ENCODE measurements around the gene UBE2V1.

DNA sequence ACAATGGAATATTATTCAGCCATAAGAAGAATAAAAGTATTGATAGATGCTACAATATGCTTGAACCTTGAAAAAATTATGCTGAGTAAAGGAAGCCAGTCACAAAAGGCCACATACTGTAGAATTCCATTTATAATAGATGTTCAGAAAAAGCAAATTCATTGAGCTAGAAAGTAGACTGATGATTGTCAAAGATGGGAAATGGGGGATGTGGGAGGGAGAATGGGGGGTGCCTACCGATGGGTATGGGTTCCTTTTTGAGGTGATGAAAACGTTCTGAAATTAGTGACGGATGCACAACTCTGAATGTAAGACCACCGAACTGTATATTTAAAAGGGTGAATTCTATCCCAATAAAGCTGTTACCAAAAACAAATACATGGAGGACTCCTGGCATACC, 18.4 kb downstream of the UBE2V1 start:
- TF ChIP-seq, protein P1, sequence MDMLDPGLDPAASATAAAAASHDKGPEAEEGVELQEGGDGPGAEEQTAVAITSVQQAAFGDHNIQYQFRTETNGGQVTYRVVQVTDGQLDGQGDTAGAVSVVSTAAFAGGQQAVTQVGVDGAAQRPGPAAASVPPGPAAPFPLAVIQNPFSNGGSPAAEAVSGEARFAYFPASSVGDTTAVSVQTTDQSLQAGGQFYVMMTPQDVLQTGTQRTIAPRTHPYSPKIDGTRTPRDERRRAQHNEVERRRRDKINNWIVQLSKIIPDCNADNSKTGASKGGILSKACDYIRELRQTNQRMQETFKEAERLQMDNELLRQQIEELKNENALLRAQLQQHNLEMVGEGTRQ (IDR thresholded peaks at IDR 0.05; ENCODE audit: low read depth, low read length): no peak
- TF ChIP-seq, protein P1 (CRISPR knock-in tag; IDR thresholded peaks at IDR 0.05; ENCODE audit: borderline replicate concordance): no peak
- TF ChIP-seq EP300 (IDR thresholded peaks at IDR 0.05; ENCODE audit: low read depth in 2 of 2, low read length in 2 of 2) (no peak), EP300 (CRISPR knock-in tag; IDR thresholded peaks at IDR 0.05; ENCODE audit: borderline replicate concordance) (no peak), TCF7L2 (IDR thresholded peaks at IDR 0.05; ENCODE audit: low read depth, low read length) (no peak)
- TF ChIP-seq, protein P2, sequence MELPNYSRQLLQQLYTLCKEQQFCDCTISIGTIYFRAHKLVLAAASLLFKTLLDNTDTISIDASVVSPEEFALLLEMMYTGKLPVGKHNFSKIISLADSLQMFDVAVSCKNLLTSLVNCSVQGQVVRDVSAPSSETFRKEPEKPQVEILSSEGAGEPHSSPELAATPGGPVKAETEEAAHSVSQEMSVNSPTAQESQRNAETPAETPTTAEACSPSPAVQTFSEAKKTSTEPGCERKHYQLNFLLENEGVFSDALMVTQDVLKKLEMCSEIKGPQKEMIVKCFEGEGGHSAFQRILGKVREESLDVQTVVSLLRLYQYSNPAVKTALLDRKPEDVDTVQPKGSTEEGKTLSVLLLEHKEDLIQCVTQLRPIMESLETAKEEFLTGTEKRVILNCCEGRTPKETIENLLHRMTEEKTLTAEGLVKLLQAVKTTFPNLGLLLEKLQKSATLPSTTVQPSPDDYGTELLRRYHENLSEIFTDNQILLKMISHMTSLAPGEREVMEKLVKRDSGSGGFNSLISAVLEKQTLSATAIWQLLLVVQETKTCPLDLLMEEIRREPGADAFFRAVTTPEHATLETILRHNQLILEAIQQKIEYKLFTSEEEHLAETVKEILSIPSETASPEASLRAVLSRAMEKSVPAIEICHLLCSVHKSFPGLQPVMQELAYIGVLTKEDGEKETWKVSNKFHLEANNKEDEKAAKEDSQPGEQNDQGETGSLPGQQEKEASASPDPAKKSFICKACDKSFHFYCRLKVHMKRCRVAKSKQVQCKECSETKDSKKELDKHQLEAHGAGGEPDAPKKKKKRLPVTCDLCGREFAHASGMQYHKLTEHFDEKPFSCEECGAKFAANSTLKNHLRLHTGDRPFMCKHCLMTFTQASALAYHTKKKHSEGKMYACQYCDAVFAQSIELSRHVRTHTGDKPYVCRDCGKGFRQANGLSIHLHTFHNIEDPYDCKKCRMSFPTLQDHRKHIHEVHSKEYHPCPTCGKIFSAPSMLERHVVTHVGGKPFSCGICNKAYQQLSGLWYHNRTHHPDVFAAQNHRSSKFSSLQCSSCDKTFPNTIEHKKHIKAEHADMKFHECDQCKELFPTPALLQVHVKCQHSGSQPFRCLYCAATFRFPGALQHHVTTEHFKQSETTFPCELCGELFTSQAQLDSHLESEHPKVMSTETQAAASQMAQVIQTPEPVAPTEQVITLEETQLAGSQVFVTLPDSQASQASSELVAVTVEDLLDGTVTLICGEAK (IDR thresholded peaks at IDR 0.05): no peak
- TF ChIP-seq, protein P2 (CRISPR knock-in tag; IDR thresholded peaks at IDR 0.05): no peak
